Ecto neural progenitor cell (in vitro differentiated cells): ENCODE results near the gene HAO1.

Source experiments
- DNase-seq: peaks from one replicate; pipeline ENCODE4 v3.0.0-alpha.2; 2018; ENCODE audit warnings: low spot score

Gene HAO1

GRCh38 chr20:7926767-7927166 is 13.5 kb downstream of the HAO1 start:
- DNase-seq = no peak

GRCh38 chr20:7926323-7926722 is 13.9 kb downstream of the HAO1 start:
- no peak for DNase-seq

GRCh38 chr20:7924692-7925091 is 15.6 kb downstream of the HAO1 start:
- DNase-seq = no peak

- DNase-seq = no peak
Observed at GRCh38 chr20:7916648-7917047, 23.6 kb downstream of the HAO1 start.

- no peak for DNase-seq
Observed at GRCh38 chr20:7912551-7912950, 27.7 kb downstream of the HAO1 start.

GRCh38 chr20:7911586-7912330 is 28.5 kb downstream of the HAO1 start:
- DNase-seq = no peak

- DNase-seq = no peak
Observed at GRCh38 chr20:7908905-7909304, 31.4 kb downstream of the HAO1 start.

GRCh38 chr20:7903429-7903828 is 36.8 kb downstream of the HAO1 start:
- no peak for DNase-seq

- DNase-seq = no peak
Observed at GRCh38 chr20:7902879-7903278, 37.4 kb downstream of the HAO1 start.

- no peak for DNase-seq
Observed at GRCh38 chr20:7897781-7898364, 42.4 kb downstream of the HAO1 start.

- DNase-seq = no peak
Observed at GRCh38 chr20:7893014-7893730, 47.1 kb downstream of the HAO1 start.

- DNase-seq = no peak
Observed at GRCh38 chr20:7891705-7892104, 48.6 kb downstream of the HAO1 start.

- no peak for DNase-seq
Observed at GRCh38 chr20:7889736-7890135, 50.5 kb downstream of the HAO1 start.

GRCh38 chr20:7883741-7884140 is 56.5 kb downstream of the HAO1 start:
- DNase-seq = no peak

GRCh38 chr20:7883309-7883708 is 56.9 kb downstream of the HAO1 start:
- no peak for DNase-seq

- DNase-seq = no peak
Observed at GRCh38 chr20:7882076-7882475, 58.2 kb downstream of the HAO1 start.

- no peak for DNase-seq
Observed at GRCh38 chr20:7881551-7881950, 58.7 kb downstream of the HAO1 start.

- DNase-seq = no peak
Observed at GRCh38 chr20:7879883-7880282, 60.4 kb downstream of the HAO1 start.

GRCh38 chr20:7868108-7868507 is 72.2 kb downstream of the HAO1 start:
- DNase-seq = no peak

GRCh38 chr20:7866285-7866684 is 74.0 kb downstream of the HAO1 start:
- DNase-seq = no peak

- no peak for DNase-seq
Observed at GRCh38 chr20:7859356-7859802, 80.9 kb downstream of the HAO1 start.

GRCh38 chr20:7858734-7859250 is 81.5 kb downstream of the HAO1 start:
- no peak for DNase-seq

GRCh38 chr20:7856756-7857155 is 83.5 kb downstream of the HAO1 start:
- DNase-seq = no peak
